Adipocyte (in vitro differentiated cells): ENCODE results near the gene PAFAH1B2.

Source experiments
- DNase-seq: peaks from one replicate; pipeline ENCODE4 v3.0.0-alpha.2; 2015; ENCODE audit warnings: low read depth
- H3K27me3 ChIP-seq: replicated peaks from 2 replicates; pipeline ENCODE4 v1.7.0; 2013; ENCODE audit warnings: mild to moderate bottlenecking, low read length, moderate library complexity; ENCODE audit not compliant: control insufficient read depth, insufficient read depth
- H3K36me3 ChIP-seq: 2 replicates; pipeline ENCODE4 v1.7.0; 2013; ENCODE audit warnings: low read length, mild to moderate bottlenecking, moderate library complexity; ENCODE audit not compliant: control insufficient read depth, insufficient read depth, severe bottlenecking
- H3K4me1 ChIP-seq: 2 replicates; pipeline ENCODE4 v1.7.0; 2013; ENCODE audit warnings: mild to moderate bottlenecking, low read length, moderate library complexity; ENCODE audit not compliant: control insufficient read depth, insufficient read depth
- H3K4me3 ChIP-seq: 2 replicates; pipeline ENCODE4 v1.7.0; 2013; ENCODE audit warnings: mild to moderate bottlenecking, low read length, moderate library complexity
- H3K9ac ChIP-seq: 2 replicates; pipeline ENCODE4 v1.7.0; 2013; ENCODE audit warnings: mild to moderate bottlenecking, low read length, moderate library complexity
- H3K9me3 ChIP-seq: 2 replicates; pipeline ENCODE4 v1.7.0; 2013; ENCODE audit warnings: mild to moderate bottlenecking, low read length, moderate library complexity; ENCODE audit not compliant: control insufficient read depth

Gene PAFAH1B2

GRCh38 chr11:117143871-117144476 is at the start of gene PAFAH1B2:
PAFAH1B2 (plus strand) TSS chr11:117144287; CDS start chr11:117152448, 8,161 bp downstream.
- Histone ChIP-seq H3K9me3 (no peaks in the 10 kb centered on the region), H3K36me3 (peaks cover 23% of the 10 kb centered on the region), H3K9ac (peak within 1 kb of the TSS; percentile 93), H3K27me3 (no peaks in the 10 kb centered on the region), H3K4me3 (peak within 1 kb of the TSS; percentile 85), H3K4me1 (peaks cover 28% of the 10 kb centered on the region)
- DNase-seq = peak; percentile 98

GRCh38 chr11:117094776-117095175 is 49.3 kb upstream of the PAFAH1B2 start:
- peaks cover 39% of the 10 kb centered on the region for H3K4me1 ChIP-seq
- no peaks in the 10 kb centered on the region for H3K9me3 ChIP-seq
- peak overlapping the region; percentile 22 for H3K9ac ChIP-seq
- peak overlapping the region; percentile 98 for H3K4me3 ChIP-seq
- no peaks in the 10 kb centered on the region for H3K36me3 ChIP-seq
- DNase-seq = peak; percentile 36
- no peaks in the 10 kb centered on the region for H3K27me3 ChIP-seq

- H3K4me1 ChIP-seq = peaks cover 39% of the 10 kb centered on the region
- peak overlapping the region; percentile 98 for H3K4me3 ChIP-seq
- peak; percentile 92 for DNase-seq
- no peaks in the 10 kb centered on the region for H3K9me3 ChIP-seq
- H3K36me3 ChIP-seq = no peaks in the 10 kb centered on the region
- H3K27me3 ChIP-seq = no peaks in the 10 kb centered on the region
- peak overlapping the region; percentile 94 for H3K9ac ChIP-seq
Observed at GRCh38 chr11:117095284-117096161, 48.6 kb upstream of the PAFAH1B2 start.

- Histone ChIP-seq H3K9me3 (no peaks in the 10 kb centered on the region), H3K4me3 (peak overlapping the region; percentile 98), H3K27me3 (no peaks in the 10 kb centered on the region), H3K4me1 (peaks cover 39% of the 10 kb centered on the region), H3K9ac (peak overlapping the region; percentile 94), H3K36me3 (no peaks in the 10 kb centered on the region)
- DNase-seq = peak; percentile 57
Observed at GRCh38 chr11:117096201-117096991, 47.7 kb upstream of the PAFAH1B2 start.

GRCh38 chr11:117097014-117097388 is 47.1 kb upstream of the PAFAH1B2 start:
- Histone ChIP-seq H3K4me3 (peak overlapping the region; percentile 98), H3K9me3 (no peaks in the 10 kb centered on the region), H3K36me3 (no peaks in the 10 kb centered on the region), H3K9ac (peak overlapping the region; percentile 94), H3K4me1 (peaks cover 39% of the 10 kb centered on the region), H3K27me3 (no peaks in the 10 kb centered on the region)
- peak; percentile 36 for DNase-seq

GRCh38 chr11:117097389-117098268 is 46.5 kb upstream of the PAFAH1B2 start:
- H3K4me1 ChIP-seq = peaks cover 39% of the 10 kb centered on the region
- DNase-seq = peak; percentile 69

GRCh38 chr11:117098269-117099232 is 45.5 kb upstream of the PAFAH1B2 start, which contains the start of gene SIK3:
SIK3 (minus strand) TSS chr11:117098428; CDS start chr11:117098415, 13 bp downstream.
- H3K27me3 ChIP-seq = no peaks in the 10 kb centered on the region
- H3K9ac ChIP-seq = peak within 1 kb of the TSS; percentile 94
- H3K9me3 ChIP-seq = no peaks in the 10 kb centered on the region
- peak within 1 kb of the TSS; percentile 98 for H3K4me3 ChIP-seq
- H3K4me1 ChIP-seq = peaks cover 39% of the 10 kb centered on the region
- no peaks in the 10 kb centered on the region for H3K36me3 ChIP-seq
- DNase-seq = peak; percentile 98

More at GRCh38 chr11:117097389-117098268, 46.5 kb upstream of the PAFAH1B2 start:
- Histone ChIP-seq H3K36me3 (no peaks in the 10 kb centered on the region), H3K9ac (peak overlapping the region; percentile 94), H3K9me3 (no peaks in the 10 kb centered on the region), H3K4me3 (peak overlapping the region; percentile 98), H3K27me3 (no peaks in the 10 kb centered on the region)

- no peak overlapping the region for H3K4me3 ChIP-seq
- H3K9me3 ChIP-seq = no peaks in the 10 kb centered on the region
- peak overlapping the region; percentile 83 for H3K9ac ChIP-seq
- H3K36me3 ChIP-seq = no peaks in the 10 kb centered on the region
- no peaks in the 10 kb centered on the region for H3K27me3 ChIP-seq
- peaks cover 35% of the 10 kb centered on the region for H3K4me1 ChIP-seq
- DNase-seq = no peak
Observed at GRCh38 chr11:117099696-117100095, 44.4 kb upstream of the PAFAH1B2 start.

GRCh38 chr11:117100556-117100955 is 43.5 kb upstream of the PAFAH1B2 start:
- peaks cover 26% of the 10 kb centered on the region for H3K4me1 ChIP-seq
- no peaks in the 10 kb centered on the region for H3K9me3 ChIP-seq
- H3K4me3 ChIP-seq = no peak overlapping the region
- no peak for DNase-seq
- H3K36me3 ChIP-seq = no peaks in the 10 kb centered on the region
- no peaks in the 10 kb centered on the region for H3K27me3 ChIP-seq
- H3K9ac ChIP-seq = no peak overlapping the region
